Fibroblast of villous mesenchyme (primary cell): Measurements from ENCODE around the gene NAV3. TPM values are rescaled to one million over a fixed set of nuclear protein-coding genes. Genes with fewer than 3 reads are reported as not detected.

Source experiments
- DNase-seq: peaks from one replicate; pipeline ENCODE4 v3.0.0-alpha.2; 2010; ENCODE audit warnings: low read depth
- H3K4me3 ChIP-seq: 2 replicates; pipeline ENCODE4 v1.5.1; 2011; ENCODE audit warnings: low read depth, mild to moderate bottlenecking, low read length
- CTCF ChIP-seq: IDR thresholded peaks from 2 replicates; pipeline ENCODE4 v1.5.1; 2012; ENCODE audit warnings: low read depth, mild to moderate bottlenecking, low read length; ENCODE audit not compliant: insufficient read depth
- total RNA-seq: library from RNA; depleted of rRNA; stranded (reverse); fragments of >200 nt; gene quantifications from 2 replicates; pipeline ENCODE4 v1.2.3, GENCODE V29; 2012

The NAV3 gene
- total RNA-seq, 1 donor: 206 TPM

DNA sequence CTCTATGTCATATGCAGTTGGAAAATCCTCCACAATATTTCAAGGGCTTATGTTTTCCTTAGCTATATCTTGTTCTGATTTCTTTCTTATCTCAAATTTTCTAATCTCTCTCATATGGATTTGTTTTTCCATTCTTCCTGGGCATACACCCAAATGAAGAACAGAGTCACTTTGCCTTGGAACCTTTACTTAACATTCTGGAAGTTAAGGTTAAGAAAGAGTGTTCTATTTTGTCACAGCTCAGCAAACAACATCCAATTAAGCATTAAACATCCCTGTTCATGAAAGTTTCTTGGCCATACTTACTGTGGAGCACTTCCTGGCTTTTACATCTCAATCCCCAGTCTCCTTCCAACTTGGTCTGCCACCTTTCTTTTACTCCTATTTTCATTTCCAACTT, 5.3 kb downstream of the NAV3 start:
- TF ChIP-seq CTCF: no peak
- no peak overlapping the region for H3K4me3 ChIP-seq
- peak; percentile 23 for DNase-seq

DNA sequence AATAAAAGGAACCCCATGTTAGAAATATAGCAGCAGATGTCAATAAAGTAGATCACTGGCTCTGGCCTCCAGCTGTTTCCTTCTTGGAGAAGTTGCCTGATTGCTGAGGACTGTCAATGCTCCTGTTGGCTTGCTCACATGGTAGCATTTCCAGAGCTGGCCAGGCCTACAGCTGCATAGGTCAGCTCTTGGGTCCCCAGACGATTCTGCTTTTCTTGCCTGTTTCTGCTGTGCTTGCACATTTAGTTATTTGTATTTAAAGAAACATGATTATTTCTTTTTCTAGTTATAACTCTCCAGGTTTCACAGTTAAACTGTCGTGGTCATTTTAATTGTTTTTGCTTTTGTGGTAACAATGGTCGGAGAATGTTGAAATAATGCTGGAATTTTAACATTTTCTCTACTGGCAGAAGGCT, 7.2 kb downstream of the NAV3 start:
- TF ChIP-seq CTCF: no peak
- H3K4me3 ChIP-seq: no peak overlapping the region
- no peak for DNase-seq

GRCh38 chr12:77841521-77841920, 10.8 kb downstream of the NAV3 start:
- no peak for TF ChIP-seq CTCF
- H3K4me3 ChIP-seq: no peak overlapping the region
- no peak for DNase-seq

DNA sequence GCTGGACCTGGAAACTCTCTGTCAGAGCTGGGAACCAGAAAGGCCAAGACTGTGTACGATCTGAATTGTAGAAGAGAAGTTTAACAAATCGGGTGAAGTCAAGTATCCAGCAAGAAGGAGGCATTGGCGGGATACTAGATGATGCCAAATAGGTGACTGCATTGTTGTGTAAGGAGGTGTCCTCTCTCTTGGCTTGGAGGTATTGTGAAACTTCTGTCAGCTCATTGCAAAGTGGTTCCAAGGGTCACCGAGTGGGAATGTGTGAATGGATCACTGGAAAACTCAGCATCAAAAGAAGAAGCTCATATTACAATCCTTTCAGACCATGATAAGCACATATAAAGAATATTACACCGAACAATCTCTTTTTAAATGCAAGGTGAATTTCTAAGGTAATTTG, 11.7 kb downstream of the NAV3 start:
- H3K4me3 ChIP-seq: no peak overlapping the region
- no peak for TF ChIP-seq CTCF
- DNase-seq: no peak

GRCh38 chr12:77845831-77846230, 15.1 kb downstream of the NAV3 start:
- H3K4me3 ChIP-seq: no peak overlapping the region
- DNase-seq: peak; percentile 79
- TF ChIP-seq CTCF: no peak

DNA sequence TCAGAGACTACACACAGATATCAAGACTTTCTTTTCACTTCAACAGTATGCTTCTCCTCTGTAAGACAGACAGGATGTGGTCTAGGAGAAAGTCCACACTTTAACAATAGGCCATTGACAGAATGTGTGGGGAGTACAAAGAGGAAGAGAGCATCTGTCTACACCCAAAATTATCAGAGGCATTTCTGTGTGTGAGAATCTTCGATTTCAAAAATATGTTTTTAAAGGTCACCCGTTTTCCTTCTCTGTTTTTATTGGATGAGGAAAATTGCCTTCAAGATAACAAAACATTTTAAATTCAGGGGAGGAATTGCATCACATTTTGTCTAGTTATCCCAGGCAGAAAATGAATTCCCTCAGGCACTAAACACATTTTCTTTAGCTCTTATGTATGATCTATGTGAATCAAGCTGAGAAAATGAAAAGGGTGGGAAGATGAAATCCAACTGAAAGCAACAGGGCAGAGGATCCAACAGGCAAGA, 16.4 kb downstream of the NAV3 start:
- no peak for TF ChIP-seq CTCF
- DNase-seq: peak; percentile 33

DNA sequence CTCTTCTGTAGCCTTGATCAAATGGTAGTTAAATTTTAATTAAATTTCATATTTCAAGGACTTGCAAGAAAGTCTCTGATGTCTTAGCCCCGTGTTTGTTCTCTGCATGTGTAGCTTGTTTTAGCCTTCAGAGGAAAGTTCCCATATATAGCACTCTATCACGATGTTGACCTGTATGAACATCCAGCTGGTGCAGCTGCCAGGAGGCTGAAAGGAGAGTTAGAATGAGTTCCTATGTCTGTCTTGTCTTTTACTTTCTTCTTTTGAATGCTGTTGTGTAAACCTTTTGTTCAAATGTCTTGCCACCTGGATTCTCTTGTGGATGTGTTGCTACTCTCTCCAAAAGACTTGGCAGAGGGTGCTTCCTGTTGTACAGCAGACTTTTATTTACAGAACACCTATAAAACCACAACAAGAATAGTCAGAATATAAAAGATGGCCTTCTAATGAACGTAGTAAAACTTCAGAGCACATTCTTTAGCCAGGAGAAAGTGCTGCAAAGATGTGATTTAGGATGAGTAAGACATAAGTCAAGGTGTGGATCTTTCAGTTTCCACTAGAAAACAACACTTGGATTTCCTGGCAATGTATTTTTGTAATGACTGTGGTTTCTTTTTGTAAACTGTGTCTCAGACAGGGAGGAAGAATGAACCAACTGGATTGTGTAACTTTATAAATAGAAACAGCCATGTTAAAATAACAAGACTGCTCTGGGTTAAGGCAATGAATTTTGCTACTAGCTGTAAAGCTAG, 17.2 kb downstream of the NAV3 start:
- H3K4me3 ChIP-seq: no peak overlapping the region
- DNase-seq: peak; percentile 94
- no peak for TF ChIP-seq CTCF

More for the DNA sequence above, 16.4 kb downstream of the NAV3 start:
- H3K4me3 ChIP-seq: no peak overlapping the region
